ENCODE measurements around the gene CCNF.

- no peak for TF ChIP-seq EZH2 (IDR thresholded peaks at IDR 0.05)
- no peak for TF ChIP-seq POLR2A (IDR thresholded peaks at IDR 0.05; ENCODE audit: borderline replicate concordance, extremely low read depth, insufficient read depth, insufficient read length)
- TF ChIP-seq MAX (IDR thresholded peaks at IDR 0.05) = no peak
- no peak for TF ChIP-seq CBX3 (IDR thresholded peaks at IDR 0.05; ENCODE audit: low read depth)
- TF ChIP-seq FOSL1 (IDR thresholded peaks at IDR 0.05; ENCODE audit: low read depth) = no peak
- TF ChIP-seq ZFX (IDR thresholded peaks at IDR 0.05) = no peak
- no peak for TF ChIP-seq CTCF (IDR thresholded peaks at IDR 0.05 in 2 of 3, conservative IDR thresholded peaks at IDR 0.05 in 1 of 3; ENCODE audit: borderline replicate concordance in 1 of 3, insufficient read depth in 1 of 3, low read depth in 2 of 3, low read length in 2 of 3)
- TF ChIP-seq ZBTB33 (IDR thresholded peaks at IDR 0.05; ENCODE audit: extremely low read depth, insufficient replicate concordance, low read length) = no peak
- TF ChIP-seq EZH2phosphoT487 (IDR thresholded peaks at IDR 0.05; ENCODE audit: borderline replicate concordance) = no peak
- TF ChIP-seq EGR1 (IDR thresholded peaks at IDR 0.05; ENCODE audit: low read depth) = no peak
- TF ChIP-seq REST (IDR thresholded peaks at IDR 0.05; ENCODE audit: low read depth) = no peak
- TF ChIP-seq TCF7L2 (IDR thresholded peaks at IDR 0.05; ENCODE audit: borderline replicate concordance, extremely low read depth, insufficient read depth, insufficient read length) = no peak
- TF ChIP-seq JUND (IDR thresholded peaks at IDR 0.05) = no peak
- no peak for TF ChIP-seq RAD21 (IDR thresholded peaks at IDR 0.05; ENCODE audit: low read depth)
Observed at GRCh38 chr16:2449118-2449517, 19.9 kb downstream of the CCNF start.
